GM23338 (cell line): ENCODE results near the gene ATP8B4. TPM values are rescaled to one million over a fixed set of nuclear protein-coding genes. Genes with fewer than 3 reads are reported as not detected.

Source experiments
- EZH2 ChIP-seq: fragments of 200-600 bp; sonication (generic); IDR thresholded peaks from one replicate; pipeline ENCODE4 v1.8.0; 2017; ENCODE audit warnings: antibody characterized with exemption, mild to moderate bottlenecking, low read depth; ENCODE audit not compliant: unreplicated experiment
- EZH2phosphoT487 ChIP-seq: fragments of 200-600 bp; sonication (generic); IDR thresholded peaks from one replicate; pipeline ENCODE4 v1.8.1; 2018; ENCODE audit warnings: antibody characterized with exemption; ENCODE audit not compliant: unreplicated experiment
- JUNB ChIP-seq: IDR thresholded peaks from one replicate; pipeline ENCODE4 v1.6.1; 2016; ENCODE audit warnings: antibody characterized with exemption; ENCODE audit not compliant: unreplicated experiment
- NANOG ChIP-seq: IDR thresholded peaks from 2 replicates; pipeline ENCODE4 v1.6.1; 2016; ENCODE audit warnings: antibody characterized with exemption, borderline replicate concordance
- POLR2AphosphoS5 ChIP-seq: IDR thresholded peaks from 2 replicates; pipeline ENCODE4 v1.6.1; 2016; ENCODE audit warnings: antibody characterized with exemption, low read depth
- STAT1 ChIP-seq: IDR thresholded peaks from one replicate; pipeline ENCODE4 v1.6.1; 2016; ENCODE audit warnings: antibody characterized with exemption; ENCODE audit not compliant: unreplicated experiment
- ZNF114 ChIP-seq: fragments of 250-450 bp; sonication (Bioruptor Pico); IDR thresholded peaks from 2 replicates; pipeline ENCODE4 v1.5.0; 2020; ENCODE audit warnings: mild to moderate bottlenecking, moderate library complexity
- ZNF331 ChIP-seq: fragments of 250-450 bp; sonication (Bioruptor Pico); IDR thresholded peaks from 2 replicates; pipeline ENCODE4 v1.5.0; 2020; ENCODE audit warnings: low read depth, mild to moderate bottlenecking, moderate library complexity
- polyA plus RNA-seq: library from polyadenylated mRNA; unstranded; fragments of >200 nt; fragmentation: Nextera tagmentation; extraction: Ambion mirVana; gene quantifications from 2 replicates; pipeline ENCODE4 v1.2.1, GENCODE V29; 2016
- total RNA-seq: library from RNA; depleted of rRNA; stranded (reverse); fragments of >200 nt; shearing (Covaris generic); gene quantifications from 2 replicates; pipeline ENCODE4 v1.2.3, GENCODE V29; 2014
- TF ChIP-seq, protein P1 (sequence below): fragments of 250-450 bp; sonication (Bioruptor Pico); IDR thresholded peaks from 2 replicates; pipeline ENCODE4 v1.5.0; 2020; ENCODE audit warnings: mild to moderate bottlenecking, moderate library complexity
- TF ChIP-seq, protein P2 (sequence below), 2 experiments: fragments of 200-600 bp in 1 of 2; sonication (generic) in 1 of 2; conservative IDR thresholded peaks; 2 replicates each; pipeline versions ENCODE4 v1.5.1 to v1.6.1; 2016 to 2017; ENCODE audit warnings: antibody characterized with exemption in 2 of 2, low read depth in 2 of 2, mild to moderate bottlenecking in 2 of 2, moderate library complexity in 1 of 2
- TF ChIP-seq, protein P3 (sequence below): IDR thresholded peaks from 2 replicates; pipeline ENCODE4 v1.6.1; 2016; ENCODE audit warnings: antibody characterized with exemption

The ATP8B4 gene
- total and polyA plus RNA-seq, 2 experiments from 2014 or later: 0.24 TPM; not detected in 1

DNA sequence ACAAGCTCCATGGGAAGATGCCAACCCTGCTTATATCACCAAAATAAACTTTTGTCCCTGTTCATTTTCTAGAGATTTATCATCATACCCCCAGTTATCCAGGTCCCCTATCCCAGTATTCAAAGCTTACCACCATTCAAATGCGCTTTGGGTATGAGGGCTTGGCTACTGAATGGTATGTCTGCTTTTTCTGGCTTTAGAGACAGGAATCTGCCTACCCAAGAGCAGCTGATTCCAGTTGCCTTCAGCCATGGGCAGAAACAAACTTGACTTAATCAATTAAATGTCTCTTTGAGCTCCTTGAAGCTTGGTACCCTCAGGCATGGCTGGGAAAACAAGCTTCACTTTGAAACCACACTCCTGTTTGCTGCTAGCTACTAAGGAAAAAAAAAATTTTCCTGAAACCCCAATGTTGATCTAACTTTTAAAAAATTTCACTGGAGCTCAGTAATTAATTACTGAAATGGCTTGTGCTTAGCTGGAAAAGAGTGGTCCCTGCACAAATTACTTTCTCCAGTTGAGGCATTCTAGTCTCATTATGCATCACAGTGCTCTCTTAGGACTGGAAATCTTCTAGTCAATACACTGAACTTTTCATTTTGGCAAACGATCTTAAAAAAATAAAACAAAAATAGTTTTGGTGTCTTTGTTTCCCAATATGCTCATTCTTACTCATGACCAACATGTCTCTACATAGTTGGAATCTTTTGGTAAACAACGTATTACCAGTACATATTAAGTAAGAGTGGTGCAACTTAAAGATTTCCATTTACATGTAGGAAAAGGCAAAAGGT lies 255.4 kb downstream of the ATP8B4 start (continued):
- TF ChIP-seq, protein P1, sequence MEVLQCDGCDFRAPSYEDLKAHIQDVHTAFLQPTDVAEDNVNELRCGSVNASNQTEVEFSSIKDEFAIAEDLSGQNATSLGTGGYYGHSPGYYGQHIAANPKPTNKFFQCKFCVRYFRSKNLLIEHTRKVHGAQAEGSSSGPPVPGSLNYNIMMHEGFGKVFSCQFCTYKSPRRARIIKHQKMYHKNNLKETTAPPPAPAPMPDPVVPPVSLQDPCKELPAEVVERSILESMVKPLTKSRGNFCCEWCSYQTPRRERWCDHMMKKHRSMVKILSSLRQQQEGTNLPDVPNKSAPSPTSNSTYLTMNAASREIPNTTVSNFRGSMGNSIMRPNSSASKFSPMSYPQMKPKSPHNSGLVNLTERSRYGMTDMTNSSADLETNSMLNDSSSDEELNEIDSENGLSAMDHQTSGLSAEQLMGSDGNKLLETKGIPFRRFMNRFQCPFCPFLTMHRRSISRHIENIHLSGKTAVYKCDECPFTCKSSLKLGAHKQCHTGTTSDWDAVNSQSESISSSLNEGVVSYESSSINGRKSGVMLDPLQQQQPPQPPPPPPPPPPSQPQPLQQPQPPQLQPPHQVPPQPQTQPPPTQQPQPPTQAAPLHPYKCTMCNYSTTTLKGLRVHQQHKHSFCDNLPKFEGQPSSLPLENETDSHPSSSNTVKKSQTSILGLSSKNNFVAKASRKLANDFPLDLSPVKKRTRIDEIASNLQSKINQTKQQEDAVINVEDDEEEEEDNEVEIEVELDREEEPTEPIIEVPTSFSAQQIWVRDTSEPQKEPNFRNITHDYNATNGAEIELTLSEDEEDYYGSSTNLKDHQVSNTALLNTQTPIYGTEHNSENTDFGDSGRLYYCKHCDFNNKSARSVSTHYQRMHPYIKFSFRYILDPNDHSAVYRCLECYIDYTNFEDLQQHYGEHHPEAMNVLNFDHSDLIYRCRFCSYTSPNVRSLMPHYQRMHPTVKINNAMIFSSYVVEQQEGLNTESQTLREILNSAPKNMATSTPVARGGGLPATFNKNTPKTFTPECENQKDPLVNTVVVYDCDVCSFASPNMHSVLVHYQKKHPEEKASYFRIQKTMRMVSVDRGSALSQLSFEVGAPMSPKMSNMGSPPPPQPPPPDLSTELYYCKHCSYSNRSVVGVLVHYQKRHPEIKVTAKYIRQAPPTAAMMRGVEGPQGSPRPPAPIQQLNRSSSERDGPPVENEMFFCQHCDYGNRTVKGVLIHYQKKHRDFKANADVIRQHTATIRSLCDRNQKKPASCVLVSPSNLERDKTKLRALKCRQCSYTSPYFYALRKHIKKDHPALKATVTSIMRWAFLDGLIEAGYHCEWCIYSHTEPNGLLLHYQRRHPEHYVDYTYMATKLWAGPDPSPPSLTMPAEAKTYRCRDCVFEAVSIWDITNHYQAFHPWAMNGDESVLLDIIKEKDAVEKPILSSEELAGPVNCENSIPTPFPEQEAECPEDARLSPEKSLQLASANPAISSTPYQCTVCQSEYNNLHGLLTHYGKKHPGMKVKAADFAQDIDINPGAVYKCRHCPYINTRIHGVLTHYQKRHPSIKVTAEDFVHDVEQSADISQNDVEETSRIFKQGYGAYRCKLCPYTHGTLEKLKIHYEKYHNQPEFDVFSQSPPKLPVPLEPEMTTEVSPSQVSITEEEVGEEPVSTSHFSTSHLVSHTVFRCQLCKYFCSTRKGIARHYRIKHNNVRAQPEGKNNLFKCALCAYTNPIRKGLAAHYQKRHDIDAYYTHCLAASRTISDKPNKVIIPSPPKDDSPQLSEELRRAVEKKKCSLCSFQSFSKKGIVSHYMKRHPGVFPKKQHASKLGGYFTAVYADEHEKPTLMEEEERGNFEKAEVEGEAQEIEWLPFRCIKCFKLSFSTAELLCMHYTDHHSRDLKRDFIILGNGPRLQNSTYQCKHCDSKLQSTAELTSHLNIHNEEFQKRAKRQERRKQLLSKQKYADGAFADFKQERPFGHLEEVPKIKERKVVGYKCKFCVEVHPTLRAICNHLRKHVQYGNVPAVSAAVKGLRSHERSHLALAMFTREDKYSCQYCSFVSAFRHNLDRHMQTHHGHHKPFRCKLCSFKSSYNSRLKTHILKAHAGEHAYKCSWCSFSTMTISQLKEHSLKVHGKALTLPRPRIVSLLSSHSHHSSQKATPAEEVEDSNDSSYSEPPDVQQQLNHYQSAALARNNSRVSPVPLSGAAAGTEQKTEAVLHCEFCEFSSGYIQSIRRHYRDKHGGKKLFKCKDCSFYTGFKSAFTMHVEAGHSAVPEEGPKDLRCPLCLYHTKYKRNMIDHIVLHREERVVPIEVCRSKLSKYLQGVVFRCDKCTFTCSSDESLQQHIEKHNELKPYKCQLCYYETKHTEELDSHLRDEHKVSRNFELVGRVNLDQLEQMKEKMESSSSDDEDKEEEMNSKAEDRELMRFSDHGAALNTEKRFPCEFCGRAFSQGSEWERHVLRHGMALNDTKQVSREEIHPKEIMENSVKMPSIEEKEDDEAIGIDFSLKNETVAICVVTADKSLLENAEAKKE (CRISPR knock-in tag): no peak
- no peak for TF ChIP-seq EZH2phosphoT487
- TF ChIP-seq NANOG: no peak
- TF ChIP-seq ZNF331 (CRISPR knock-in tag): no peak
- no peak for TF ChIP-seq EZH2
- TF ChIP-seq, protein P2, sequence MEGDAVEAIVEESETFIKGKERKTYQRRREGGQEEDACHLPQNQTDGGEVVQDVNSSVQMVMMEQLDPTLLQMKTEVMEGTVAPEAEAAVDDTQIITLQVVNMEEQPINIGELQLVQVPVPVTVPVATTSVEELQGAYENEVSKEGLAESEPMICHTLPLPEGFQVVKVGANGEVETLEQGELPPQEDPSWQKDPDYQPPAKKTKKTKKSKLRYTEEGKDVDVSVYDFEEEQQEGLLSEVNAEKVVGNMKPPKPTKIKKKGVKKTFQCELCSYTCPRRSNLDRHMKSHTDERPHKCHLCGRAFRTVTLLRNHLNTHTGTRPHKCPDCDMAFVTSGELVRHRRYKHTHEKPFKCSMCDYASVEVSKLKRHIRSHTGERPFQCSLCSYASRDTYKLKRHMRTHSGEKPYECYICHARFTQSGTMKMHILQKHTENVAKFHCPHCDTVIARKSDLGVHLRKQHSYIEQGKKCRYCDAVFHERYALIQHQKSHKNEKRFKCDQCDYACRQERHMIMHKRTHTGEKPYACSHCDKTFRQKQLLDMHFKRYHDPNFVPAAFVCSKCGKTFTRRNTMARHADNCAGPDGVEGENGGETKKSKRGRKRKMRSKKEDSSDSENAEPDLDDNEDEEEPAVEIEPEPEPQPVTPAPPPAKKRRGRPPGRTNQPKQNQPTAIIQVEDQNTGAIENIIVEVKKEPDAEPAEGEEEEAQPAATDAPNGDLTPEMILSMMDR (conservative IDR thresholded peaks at IDR 0.05; ENCODE audit: low read depth in 2 of 2): no peak
- TF ChIP-seq JUNB: no peak
- no peak for TF ChIP-seq POLR2AphosphoS5
- TF ChIP-seq, protein P3, sequence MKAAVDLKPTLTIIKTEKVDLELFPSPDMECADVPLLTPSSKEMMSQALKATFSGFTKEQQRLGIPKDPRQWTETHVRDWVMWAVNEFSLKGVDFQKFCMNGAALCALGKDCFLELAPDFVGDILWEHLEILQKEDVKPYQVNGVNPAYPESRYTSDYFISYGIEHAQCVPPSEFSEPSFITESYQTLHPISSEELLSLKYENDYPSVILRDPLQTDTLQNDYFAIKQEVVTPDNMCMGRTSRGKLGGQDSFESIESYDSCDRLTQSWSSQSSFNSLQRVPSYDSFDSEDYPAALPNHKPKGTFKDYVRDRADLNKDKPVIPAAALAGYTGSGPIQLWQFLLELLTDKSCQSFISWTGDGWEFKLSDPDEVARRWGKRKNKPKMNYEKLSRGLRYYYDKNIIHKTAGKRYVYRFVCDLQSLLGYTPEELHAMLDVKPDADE: no peak
- TF ChIP-seq STAT1: no peak
- no peak for TF ChIP-seq ZNF114 (CRISPR knock-in tag)
